PC-3 (cell line): ENCODE results near the gene NPBWR2.

ENCODE experiments used
- EZH2 ChIP-seq: fragments of 300-600 bp; sonication (generic); IDR thresholded peaks from one replicate; pipeline ENCODE4 v1.6.1; 2017; ENCODE audit warnings: antibody characterized with exemption, mild to moderate bottlenecking, low read length; ENCODE audit not compliant: unreplicated experiment
- TF ChIP-seq, protein P1 (sequence below): fragments of 300-600 bp; sonication (generic); conservative IDR thresholded peaks from 2 replicates; pipeline ENCODE4 v1.5.1; 2017; ENCODE audit warnings: antibody characterized with exemption, low read depth, mild to moderate bottlenecking, low read length

DNA sequence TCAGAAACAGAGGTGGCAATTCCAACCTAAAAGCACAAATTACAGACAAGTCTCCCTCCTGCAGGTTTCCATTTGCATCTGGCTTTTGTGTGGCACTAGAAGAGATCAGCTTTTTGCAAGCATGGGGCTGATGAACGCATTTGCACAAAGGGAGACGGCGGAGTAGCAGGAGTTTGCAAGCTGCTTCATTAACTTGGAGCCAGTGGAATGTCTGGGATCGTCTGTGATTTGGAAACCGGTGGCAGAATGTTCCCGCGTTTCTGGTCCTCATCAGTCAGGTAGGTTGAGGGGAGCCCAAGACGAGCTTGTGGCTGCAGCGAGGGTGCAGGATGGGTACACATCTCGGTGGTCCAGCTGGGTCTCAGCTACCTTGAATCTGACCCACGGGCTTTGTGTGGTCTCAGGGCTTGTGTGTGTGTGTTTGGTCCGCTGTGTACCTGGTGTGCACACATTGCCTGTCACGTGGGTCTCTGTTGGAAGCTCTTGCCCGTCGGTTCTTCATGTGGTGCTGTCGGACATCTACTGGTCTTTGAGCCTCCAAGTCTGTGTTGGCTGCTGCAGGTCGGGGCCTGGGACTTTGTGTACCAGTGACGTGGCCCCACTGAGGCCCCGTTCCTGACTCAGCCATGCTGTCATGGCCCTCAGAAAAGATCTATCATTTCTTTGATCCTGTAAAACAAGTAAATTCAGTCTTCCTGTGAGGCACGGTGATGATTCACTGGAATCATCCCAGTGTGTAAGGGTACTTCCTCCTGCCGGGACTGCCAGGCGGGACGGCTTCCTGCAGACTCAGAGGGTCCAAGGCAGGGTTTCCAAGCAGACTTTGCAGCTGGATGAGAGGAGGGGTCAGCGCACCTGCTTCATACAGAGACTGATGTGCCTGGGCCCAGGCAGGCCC lies 44.5 kb upstream of the NPBWR2 start:
- no peak for TF ChIP-seq EZH2
- TF ChIP-seq, protein P1, sequence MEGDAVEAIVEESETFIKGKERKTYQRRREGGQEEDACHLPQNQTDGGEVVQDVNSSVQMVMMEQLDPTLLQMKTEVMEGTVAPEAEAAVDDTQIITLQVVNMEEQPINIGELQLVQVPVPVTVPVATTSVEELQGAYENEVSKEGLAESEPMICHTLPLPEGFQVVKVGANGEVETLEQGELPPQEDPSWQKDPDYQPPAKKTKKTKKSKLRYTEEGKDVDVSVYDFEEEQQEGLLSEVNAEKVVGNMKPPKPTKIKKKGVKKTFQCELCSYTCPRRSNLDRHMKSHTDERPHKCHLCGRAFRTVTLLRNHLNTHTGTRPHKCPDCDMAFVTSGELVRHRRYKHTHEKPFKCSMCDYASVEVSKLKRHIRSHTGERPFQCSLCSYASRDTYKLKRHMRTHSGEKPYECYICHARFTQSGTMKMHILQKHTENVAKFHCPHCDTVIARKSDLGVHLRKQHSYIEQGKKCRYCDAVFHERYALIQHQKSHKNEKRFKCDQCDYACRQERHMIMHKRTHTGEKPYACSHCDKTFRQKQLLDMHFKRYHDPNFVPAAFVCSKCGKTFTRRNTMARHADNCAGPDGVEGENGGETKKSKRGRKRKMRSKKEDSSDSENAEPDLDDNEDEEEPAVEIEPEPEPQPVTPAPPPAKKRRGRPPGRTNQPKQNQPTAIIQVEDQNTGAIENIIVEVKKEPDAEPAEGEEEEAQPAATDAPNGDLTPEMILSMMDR, result no peak
